NCI-H146 treated with DMSO at 0.1 percent for 48 hours (cell line): ENCODE measurements around the gene BTRC.

Experiments used
- DNase-seq: peaks from one replicate; lab custom pipeline; 2025; ENCODE audit not compliant: unreplicated experiment; lab: John Stamatoyannopoulos, UW

BTRC gene

GRCh38 chr10:101441541-101442455 is 87.8 kb downstream of the BTRC start:
- DNase-seq, result peak; percentile 48

GRCh38 chr10:101442456-101442800 is 88.5 kb downstream of the BTRC start:
- DNase-seq, result no peak

DNA sequence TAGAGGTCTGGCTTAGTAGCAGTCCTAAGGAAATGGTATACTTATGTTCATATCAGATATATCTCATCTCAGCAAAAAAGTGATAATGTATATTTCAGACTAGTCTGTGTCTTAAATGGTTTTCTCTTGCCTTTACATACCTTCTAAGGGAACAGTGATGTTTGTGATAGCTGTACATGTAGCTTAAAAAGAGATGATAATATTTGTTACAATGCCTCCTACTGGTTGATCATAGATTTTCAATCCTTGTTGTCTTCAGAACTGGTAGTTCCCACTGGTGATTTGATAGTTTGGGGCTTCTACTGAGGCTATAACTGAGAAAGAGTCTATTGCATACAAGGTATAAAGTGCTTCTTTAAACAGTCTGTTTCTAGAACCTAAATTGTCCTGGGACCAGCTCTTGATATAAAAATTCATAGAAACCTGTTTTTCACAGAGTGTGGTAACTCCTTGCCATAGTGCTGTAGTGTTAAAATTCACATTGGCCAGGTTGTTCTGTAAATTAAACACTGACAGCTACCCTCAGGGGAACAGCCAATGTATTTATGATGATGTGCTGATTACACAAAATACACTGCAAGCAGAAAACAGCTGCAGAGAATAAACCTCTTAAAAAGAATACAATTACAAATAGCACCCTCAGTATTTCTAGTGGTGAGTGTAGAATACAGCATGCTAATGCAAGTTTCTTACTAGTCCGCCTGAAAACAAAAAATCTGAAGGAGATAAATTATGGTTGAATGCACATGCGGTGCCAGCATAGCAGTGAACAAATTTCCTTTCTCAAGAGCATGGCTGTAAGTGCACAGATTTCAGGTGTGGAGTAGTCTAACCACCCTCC is 90.3 kb downstream of the BTRC start:
- DNase-seq, result no peak

DNA sequence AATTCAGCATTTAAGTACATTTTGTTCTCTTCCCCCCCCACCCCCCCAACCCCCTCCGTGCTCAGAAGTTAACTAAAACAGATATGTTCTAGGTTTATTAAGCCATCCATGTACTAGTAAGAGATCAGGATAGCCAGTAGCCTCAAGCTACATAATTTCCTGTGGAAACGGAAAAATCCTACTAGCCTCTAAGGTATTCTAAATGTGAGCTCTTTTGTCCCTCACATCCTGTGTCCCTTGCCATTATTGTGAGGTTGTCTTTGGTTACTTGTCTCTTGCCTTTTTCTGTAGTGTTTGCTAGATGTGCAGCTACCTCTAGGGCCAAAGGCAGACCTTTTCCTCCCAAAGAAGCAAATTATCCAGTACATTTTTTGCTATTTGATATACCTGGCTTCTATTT is 92.1 kb downstream of the BTRC start:
- no peak for DNase-seq

DNA sequence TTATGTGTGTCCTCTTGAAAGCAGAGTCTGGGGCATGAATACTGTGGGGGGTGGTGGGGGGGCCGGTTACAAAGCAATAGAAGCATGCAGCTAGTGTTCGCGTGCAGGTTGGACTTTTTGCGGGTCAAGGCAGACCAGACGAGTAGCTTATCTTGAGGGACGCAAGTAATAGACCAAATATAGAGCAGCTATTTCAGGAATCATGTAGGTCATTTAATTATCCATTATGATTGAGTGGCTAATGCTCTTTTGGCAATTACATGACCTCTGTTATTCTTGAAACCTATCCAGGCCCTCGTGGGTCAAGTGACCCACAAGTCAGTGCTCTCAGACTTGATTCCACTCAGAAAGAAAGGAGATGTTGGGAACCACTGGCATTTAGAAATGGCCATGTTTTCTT is 93.0 kb downstream of the BTRC start:
- DNase-seq, result no peak

GRCh38 chr10:101447477-101447876 is 93.5 kb downstream of the BTRC start:
- no peak for DNase-seq

- DNase-seq, result no peak
Measured at GRCh38 chr10:101450277-101451080, 96.5 kb downstream of the BTRC start.

DNA sequence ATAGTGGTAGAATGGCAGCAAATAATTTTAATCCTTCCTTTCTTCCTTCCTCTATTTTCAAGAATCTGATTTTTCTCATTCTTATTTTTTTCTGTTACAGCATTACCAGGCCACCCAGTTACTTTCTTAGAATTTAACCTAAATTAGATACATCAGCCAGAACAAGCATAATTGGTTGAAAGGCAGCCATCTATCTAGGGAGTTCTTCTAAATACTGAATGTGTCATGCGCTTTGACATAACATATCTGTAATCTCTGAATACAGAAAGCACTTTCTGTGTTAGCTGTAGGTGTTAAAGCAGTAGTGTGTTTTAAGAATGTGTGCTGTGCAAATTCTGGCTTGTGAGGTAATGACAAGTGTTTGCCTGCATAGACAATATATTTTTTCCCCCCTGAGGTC is 97.3 kb downstream of the BTRC start:
- DNase-seq, result no peak

DNA sequence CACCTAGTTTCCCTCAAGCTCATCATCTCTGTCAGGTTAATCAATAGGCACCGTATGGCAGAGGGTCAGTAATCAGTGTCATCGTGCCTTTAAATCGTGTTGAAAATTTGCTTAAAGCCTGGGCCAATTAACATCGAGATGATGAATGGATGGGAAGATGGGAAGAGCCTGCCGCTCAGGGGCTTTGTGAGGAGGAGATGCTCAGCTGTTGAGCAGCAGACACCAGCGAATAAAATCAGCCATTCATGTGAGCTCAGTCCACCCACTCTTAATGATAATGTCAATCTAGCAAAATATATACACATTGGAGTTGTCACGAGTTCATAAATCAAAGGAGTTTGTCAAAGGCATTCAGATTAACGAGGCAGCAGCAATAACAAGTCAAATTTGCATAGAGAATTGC is 97.7 kb downstream of the BTRC start:
- DNase-seq, result peak; percentile 14

DNA sequence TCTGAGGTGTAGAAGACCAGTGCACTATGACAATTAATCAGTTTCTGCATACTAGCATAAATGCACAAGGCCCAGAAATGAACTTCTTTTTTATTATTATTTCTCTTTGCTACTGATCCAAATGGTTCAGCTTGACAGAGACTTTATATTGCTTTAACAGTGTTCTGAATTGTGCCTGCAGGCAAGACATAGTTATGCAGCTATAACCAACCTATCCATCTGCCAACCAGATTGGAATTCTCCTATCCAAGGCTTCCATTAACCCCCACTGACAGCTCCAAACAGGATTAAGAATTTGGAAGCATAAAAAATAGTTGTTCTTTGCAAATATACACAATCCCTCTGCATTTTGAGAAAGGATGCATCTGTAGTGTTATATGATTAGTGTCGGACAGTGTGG is 98.2 kb downstream of the BTRC start:
- no peak for DNase-seq

DNA sequence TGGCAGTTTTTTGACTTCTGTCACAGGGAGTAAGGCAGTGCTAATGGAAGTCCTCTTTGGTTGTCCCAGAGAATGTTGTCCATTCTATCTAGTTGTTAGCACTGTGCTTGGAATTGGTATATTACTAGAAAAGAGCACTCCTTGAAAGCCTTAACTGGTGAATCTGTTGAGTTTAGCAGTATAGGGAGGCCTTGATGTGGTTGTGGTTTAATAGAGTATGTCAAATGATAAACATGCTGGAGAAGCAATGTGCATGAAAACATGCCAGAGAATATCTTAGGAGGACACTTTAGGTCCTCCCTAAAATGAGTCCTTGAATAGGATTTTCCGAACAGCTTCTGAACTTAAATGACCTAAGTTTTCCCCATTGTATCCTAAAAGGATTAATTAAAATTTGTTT is 98.6 kb downstream of the BTRC start:
- DNase-seq, result no peak

DNA sequence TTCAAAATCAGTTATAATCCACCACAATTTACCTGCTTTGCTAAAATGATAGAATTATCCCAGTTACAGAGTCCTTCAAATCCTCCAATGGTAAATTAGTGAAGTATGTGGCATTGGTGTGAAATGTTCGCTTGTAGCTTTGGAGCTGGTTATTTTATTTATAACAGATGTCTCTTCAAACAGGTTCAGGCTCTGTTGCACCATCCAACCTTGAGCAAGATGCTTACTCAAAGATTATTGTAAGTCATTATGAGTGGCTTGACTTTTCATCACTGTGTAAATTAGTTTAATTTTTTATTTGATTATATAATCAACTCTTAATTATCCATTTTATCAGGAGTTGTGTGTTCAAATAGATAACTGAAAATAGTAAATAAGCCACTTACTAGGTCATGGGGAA is 99.4 kb downstream of the BTRC start:
- DNase-seq, result no peak

GRCh38 chr10:101453791-101454718 is 100.1 kb downstream of the BTRC start:
- DNase-seq, result no peak

DNA sequence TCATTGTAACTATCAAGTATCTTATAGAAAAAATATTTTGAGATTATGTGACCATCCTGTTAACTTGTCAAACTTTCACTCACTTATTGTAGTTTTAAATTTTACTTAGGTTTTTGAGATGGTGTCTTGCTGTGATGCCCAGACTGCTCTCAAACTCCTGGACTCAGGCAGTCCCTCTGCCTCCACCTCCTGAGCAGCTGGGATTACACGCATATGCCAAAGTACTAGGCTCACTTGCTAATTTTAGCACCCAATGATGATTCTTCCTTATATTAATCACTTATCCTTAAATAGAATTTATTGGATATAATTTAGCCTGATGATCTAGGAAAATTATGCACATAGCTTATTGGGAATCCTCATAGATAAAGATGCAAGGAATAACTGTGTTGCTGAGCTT is 104.9 kb downstream of the BTRC start:
- DNase-seq, result no peak

GRCh38 chr10:101464082-101464481 is 110.1 kb downstream of the BTRC start:
- DNase-seq, result no peak

- no peak for DNase-seq
Measured at GRCh38 chr10:101464599-101464998, 110.6 kb downstream of the BTRC start.

DNA sequence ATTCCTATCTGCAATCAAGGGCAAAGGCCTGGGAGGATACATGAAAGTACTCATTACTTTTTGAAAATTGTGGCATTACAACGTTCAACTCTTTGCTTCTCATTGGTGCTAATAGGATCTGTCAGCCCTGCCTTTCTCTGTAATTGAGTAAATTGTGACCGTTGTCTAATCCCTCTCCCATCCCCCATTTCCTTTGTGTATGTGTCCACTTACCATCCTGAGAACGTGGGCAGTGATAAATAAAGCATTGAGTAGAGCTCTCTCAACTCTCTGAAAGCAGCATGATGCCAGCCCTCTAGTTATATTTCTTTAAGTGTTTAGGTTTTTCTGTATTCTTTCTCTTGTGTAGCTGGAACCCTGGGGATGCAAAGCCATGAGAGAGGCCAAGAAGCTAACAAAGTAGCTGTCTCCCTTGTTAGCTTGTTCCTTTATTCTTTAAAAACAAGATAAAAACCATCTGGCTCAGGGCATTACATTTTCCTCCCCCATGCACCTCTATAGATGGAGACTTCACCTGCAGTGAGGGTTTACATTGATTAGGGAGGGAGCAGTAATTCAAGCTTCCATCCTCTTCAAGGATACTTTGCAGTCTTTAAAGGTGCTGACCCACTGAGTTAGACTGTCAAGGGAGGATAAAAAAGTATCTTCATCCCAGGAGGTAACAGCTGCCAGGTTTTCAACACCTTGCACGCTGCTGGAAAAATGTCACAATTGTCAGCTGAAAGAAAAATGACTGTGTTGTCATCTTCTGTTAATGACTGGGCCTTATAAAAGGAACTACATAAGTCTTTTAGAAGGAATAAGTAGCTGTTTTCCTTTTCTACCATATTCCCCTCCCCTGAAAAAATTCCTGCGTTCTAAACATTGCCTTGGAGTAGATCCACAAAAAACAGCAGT is 112.3 kb downstream of the BTRC start:
- peak; percentile 47 for DNase-seq

DNA sequence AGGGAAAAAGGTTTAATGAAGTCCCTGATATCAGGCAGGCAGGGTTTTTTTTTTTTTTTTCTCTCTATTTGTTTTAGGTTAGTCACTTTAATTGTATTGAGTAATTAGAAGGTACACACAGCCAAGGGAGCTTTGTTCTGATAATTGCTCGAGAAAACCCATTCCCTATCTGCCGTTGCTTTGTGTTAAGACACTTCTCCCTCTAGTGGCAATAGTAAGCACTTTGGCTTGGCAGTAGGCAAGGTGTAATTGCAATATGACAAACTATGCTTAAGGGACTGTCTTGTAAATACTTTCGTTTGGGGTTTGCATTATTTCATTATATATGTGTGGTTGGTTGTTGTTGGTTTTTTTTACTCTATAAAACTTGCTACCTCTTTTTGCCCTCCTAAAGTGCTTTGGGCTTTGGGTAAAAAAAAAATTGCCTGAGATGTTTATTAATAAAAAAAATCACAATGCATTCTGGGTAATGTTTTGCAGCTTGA is 113.4 kb downstream of the BTRC start:
- peak; percentile 97 for DNase-seq

DNA sequence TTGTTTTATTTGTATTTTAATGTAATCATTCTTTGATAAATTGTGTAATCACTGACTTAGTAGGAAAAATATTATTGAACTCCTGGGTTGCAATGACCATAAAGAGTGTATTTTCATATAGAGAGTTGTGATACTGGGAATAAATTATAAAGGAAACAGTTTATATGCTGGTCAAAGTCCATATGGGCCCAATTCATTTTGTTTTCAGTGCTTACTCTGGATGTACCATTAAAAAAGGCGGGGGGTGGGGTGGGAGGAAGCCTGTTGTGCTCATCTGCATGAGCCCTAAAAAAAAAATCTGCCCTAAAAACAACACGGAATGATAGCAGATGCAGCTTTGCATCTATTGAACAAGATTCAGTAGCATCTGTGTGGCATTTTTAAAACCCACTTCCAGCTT is 114.2 kb downstream of the BTRC start:
- no peak for DNase-seq
